ENCODE measurements around the gene SORCS1. TPM values are rescaled to one million over a fixed set of nuclear protein-coding genes. Genes with fewer than 3 reads are reported as not detected.

SORCS1 gene
- total and polyA plus RNA-seq, 2 experiments from 2014 or later = 2.9 to 8.9 TPM

DNA sequence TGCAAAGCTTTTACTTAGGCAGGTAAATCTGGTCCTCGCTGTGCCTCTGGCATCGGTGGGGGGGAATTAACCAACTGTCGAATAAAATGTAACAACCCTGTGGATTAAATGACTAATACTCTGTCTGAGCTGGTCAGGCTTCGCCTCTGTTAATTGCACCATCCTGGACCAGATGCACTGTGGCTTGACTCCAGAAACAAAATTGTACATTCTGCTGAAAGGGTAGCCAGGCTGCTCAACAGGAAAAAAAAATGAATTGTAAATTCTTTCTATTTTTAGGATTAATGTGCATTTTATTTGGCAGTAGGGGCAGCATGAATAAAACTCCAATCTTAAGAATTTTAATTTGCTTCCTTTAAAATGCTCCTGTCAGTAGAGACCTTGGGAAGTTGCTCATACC lies 389.4 kb downstream of the SORCS1 start:
- no peaks in the 10 kb centered on the region for H3K36me3 Mint-ChIP-seq (ENCODE audit: low read depth)
- H3K27me3 Mint-ChIP-seq (ENCODE audit: insufficient read depth, low read depth, poor library complexity) = no peaks in the 10 kb centered on the region
- TF ChIP-seq, protein P1, sequence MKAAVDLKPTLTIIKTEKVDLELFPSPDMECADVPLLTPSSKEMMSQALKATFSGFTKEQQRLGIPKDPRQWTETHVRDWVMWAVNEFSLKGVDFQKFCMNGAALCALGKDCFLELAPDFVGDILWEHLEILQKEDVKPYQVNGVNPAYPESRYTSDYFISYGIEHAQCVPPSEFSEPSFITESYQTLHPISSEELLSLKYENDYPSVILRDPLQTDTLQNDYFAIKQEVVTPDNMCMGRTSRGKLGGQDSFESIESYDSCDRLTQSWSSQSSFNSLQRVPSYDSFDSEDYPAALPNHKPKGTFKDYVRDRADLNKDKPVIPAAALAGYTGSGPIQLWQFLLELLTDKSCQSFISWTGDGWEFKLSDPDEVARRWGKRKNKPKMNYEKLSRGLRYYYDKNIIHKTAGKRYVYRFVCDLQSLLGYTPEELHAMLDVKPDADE (IDR thresholded peaks at IDR 0.05) = no peak
- TF ChIP-seq NANOG (IDR thresholded peaks at IDR 0.05; ENCODE audit: borderline replicate concordance) (no peak), ZNF114 (CRISPR knock-in tag; IDR thresholded peaks at IDR 0.05) (no peak), CREB1 (CRISPR knock-in tag; IDR thresholded peaks at IDR 0.05; ENCODE audit: low read depth) (no peak), POLR2AphosphoS5 (IDR thresholded peaks at IDR 0.05; ENCODE audit: low read depth) (no peak), EZH2phosphoT487 (IDR thresholded peaks at IDR 0.05; ENCODE audit: unreplicated experiment) (no peak), ZNF331 (CRISPR knock-in tag; IDR thresholded peaks at IDR 0.05; ENCODE audit: low read depth) (no peak), EZH2 (IDR thresholded peaks at IDR 0.05; ENCODE audit: low read depth, unreplicated experiment) (no peak), STAT1 (IDR thresholded peaks at IDR 0.05; ENCODE audit: unreplicated experiment) (no peak), JUNB (IDR thresholded peaks at IDR 0.05; ENCODE audit: unreplicated experiment) (no peak)
- TF ChIP-seq, protein P2, sequence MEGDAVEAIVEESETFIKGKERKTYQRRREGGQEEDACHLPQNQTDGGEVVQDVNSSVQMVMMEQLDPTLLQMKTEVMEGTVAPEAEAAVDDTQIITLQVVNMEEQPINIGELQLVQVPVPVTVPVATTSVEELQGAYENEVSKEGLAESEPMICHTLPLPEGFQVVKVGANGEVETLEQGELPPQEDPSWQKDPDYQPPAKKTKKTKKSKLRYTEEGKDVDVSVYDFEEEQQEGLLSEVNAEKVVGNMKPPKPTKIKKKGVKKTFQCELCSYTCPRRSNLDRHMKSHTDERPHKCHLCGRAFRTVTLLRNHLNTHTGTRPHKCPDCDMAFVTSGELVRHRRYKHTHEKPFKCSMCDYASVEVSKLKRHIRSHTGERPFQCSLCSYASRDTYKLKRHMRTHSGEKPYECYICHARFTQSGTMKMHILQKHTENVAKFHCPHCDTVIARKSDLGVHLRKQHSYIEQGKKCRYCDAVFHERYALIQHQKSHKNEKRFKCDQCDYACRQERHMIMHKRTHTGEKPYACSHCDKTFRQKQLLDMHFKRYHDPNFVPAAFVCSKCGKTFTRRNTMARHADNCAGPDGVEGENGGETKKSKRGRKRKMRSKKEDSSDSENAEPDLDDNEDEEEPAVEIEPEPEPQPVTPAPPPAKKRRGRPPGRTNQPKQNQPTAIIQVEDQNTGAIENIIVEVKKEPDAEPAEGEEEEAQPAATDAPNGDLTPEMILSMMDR (conservative IDR thresholded peaks at IDR 0.05; ENCODE audit: low read depth in 2 of 2) = no peak
- TF ChIP-seq, protein P3, sequence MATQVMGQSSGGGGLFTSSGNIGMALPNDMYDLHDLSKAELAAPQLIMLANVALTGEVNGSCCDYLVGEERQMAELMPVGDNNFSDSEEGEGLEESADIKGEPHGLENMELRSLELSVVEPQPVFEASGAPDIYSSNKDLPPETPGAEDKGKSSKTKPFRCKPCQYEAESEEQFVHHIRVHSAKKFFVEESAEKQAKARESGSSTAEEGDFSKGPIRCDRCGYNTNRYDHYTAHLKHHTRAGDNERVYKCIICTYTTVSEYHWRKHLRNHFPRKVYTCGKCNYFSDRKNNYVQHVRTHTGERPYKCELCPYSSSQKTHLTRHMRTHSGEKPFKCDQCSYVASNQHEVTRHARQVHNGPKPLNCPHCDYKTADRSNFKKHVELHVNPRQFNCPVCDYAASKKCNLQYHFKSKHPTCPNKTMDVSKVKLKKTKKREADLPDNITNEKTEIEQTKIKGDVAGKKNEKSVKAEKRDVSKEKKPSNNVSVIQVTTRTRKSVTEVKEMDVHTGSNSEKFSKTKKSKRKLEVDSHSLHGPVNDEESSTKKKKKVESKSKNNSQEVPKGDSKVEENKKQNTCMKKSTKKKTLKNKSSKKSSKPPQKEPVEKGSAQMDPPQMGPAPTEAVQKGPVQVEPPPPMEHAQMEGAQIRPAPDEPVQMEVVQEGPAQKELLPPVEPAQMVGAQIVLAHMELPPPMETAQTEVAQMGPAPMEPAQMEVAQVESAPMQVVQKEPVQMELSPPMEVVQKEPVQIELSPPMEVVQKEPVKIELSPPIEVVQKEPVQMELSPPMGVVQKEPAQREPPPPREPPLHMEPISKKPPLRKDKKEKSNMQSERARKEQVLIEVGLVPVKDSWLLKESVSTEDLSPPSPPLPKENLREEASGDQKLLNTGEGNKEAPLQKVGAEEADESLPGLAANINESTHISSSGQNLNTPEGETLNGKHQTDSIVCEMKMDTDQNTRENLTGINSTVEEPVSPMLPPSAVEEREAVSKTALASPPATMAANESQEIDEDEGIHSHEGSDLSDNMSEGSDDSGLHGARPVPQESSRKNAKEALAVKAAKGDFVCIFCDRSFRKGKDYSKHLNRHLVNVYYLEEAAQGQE (IDR thresholded peaks at IDR 0.05; ENCODE audit: unreplicated experiment) = no peak
- TF ChIP-seq, protein P4, sequence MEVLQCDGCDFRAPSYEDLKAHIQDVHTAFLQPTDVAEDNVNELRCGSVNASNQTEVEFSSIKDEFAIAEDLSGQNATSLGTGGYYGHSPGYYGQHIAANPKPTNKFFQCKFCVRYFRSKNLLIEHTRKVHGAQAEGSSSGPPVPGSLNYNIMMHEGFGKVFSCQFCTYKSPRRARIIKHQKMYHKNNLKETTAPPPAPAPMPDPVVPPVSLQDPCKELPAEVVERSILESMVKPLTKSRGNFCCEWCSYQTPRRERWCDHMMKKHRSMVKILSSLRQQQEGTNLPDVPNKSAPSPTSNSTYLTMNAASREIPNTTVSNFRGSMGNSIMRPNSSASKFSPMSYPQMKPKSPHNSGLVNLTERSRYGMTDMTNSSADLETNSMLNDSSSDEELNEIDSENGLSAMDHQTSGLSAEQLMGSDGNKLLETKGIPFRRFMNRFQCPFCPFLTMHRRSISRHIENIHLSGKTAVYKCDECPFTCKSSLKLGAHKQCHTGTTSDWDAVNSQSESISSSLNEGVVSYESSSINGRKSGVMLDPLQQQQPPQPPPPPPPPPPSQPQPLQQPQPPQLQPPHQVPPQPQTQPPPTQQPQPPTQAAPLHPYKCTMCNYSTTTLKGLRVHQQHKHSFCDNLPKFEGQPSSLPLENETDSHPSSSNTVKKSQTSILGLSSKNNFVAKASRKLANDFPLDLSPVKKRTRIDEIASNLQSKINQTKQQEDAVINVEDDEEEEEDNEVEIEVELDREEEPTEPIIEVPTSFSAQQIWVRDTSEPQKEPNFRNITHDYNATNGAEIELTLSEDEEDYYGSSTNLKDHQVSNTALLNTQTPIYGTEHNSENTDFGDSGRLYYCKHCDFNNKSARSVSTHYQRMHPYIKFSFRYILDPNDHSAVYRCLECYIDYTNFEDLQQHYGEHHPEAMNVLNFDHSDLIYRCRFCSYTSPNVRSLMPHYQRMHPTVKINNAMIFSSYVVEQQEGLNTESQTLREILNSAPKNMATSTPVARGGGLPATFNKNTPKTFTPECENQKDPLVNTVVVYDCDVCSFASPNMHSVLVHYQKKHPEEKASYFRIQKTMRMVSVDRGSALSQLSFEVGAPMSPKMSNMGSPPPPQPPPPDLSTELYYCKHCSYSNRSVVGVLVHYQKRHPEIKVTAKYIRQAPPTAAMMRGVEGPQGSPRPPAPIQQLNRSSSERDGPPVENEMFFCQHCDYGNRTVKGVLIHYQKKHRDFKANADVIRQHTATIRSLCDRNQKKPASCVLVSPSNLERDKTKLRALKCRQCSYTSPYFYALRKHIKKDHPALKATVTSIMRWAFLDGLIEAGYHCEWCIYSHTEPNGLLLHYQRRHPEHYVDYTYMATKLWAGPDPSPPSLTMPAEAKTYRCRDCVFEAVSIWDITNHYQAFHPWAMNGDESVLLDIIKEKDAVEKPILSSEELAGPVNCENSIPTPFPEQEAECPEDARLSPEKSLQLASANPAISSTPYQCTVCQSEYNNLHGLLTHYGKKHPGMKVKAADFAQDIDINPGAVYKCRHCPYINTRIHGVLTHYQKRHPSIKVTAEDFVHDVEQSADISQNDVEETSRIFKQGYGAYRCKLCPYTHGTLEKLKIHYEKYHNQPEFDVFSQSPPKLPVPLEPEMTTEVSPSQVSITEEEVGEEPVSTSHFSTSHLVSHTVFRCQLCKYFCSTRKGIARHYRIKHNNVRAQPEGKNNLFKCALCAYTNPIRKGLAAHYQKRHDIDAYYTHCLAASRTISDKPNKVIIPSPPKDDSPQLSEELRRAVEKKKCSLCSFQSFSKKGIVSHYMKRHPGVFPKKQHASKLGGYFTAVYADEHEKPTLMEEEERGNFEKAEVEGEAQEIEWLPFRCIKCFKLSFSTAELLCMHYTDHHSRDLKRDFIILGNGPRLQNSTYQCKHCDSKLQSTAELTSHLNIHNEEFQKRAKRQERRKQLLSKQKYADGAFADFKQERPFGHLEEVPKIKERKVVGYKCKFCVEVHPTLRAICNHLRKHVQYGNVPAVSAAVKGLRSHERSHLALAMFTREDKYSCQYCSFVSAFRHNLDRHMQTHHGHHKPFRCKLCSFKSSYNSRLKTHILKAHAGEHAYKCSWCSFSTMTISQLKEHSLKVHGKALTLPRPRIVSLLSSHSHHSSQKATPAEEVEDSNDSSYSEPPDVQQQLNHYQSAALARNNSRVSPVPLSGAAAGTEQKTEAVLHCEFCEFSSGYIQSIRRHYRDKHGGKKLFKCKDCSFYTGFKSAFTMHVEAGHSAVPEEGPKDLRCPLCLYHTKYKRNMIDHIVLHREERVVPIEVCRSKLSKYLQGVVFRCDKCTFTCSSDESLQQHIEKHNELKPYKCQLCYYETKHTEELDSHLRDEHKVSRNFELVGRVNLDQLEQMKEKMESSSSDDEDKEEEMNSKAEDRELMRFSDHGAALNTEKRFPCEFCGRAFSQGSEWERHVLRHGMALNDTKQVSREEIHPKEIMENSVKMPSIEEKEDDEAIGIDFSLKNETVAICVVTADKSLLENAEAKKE (CRISPR knock-in tag; IDR thresholded peaks at IDR 0.05) = no peak

More for the DNA sequence above, 389.4 kb downstream of the SORCS1 start:
- H3K36me3 ChIP-seq (ENCODE audit: insufficient read depth) = no peaks in the 10 kb centered on the region
- DNase-seq (ENCODE audit: low spot score) = no peak
- H2AFZ ChIP-seq = no peak overlapping the region
- H3K27me3 ChIP-seq (ENCODE audit: insufficient read depth) = no peaks in the 10 kb centered on the region
- H3K27ac ChIP-seq (ENCODE audit: low read depth) = no peak overlapping the region
- no peaks in the 10 kb centered on the region for H3F3A ChIP-seq (replicated peaks; ENCODE audit: low read depth)
- peaks cover 3% of the 10 kb centered on the region for H3K4me1 Mint-ChIP-seq
- no peak overlapping the region for H3K4me3 Mint-ChIP-seq
- no peak for ATAC-seq
- H3K79me2 ChIP-seq (replicated peaks; ENCODE audit: insufficient read depth) = no peaks in the 10 kb centered on the region
- H3K4me1 ChIP-seq (ENCODE audit: insufficient read depth) = peaks cover 9% of the 10 kb centered on the region; the same call in 1 of the 2 replicates
- no peaks in the 10 kb centered on the region for H3K9me3 Mint-ChIP-seq
- H3K4me2 ChIP-seq = no peak overlapping the region
- H3K27ac Mint-ChIP-seq = no peak overlapping the region
- H3K9me2 ChIP-seq (ENCODE audit: insufficient read depth) = no peaks in the 10 kb centered on the region
- no peak overlapping the region for H3K4me3 ChIP-seq
- H4K20me1 ChIP-seq (replicated peaks; ENCODE audit: insufficient read depth) = no peaks in the 10 kb centered on the region; the same call in 1 of the 2 replicates

Data from GM23338 (cell line).